Islet precursor cell (in vitro differentiated cells): ENCODE results near the gene ANKRD13C.
A peak's percentile ranks its signal among the peaks of the same experiment; 100 is the strongest.
"Not testable (repeated sequence)": the region's sequence is repeated elsewhere in the genome, so short reads cannot be mapped to it uniquely, and the experiment has no call there.

Source experiments
- DNase-seq: peaks from one replicate; pipeline ENCODE4 v3.0.0-alpha.2; 2018

The ANKRD13C gene

DNA sequence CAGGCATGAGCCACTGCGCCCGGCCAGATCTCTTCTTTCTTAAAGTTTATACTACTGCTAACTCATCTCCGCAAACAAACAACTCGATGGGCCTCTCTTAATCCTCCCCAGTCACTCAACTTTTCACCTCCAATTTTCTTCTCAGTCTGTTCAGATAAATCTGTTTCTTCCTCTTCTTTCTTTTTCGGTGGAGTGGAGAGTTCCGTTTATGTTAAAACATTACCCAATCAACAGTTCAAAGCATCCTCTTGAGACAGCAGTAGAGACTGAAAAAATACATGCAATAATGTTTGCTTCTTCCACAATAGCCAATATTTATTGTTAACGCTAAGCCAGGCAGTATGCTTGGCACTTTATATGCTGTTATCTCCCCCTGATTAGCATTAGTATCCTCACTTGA is 1.4 kb upstream of the ANKRD13C start:
- no peak for DNase-seq

DNA sequence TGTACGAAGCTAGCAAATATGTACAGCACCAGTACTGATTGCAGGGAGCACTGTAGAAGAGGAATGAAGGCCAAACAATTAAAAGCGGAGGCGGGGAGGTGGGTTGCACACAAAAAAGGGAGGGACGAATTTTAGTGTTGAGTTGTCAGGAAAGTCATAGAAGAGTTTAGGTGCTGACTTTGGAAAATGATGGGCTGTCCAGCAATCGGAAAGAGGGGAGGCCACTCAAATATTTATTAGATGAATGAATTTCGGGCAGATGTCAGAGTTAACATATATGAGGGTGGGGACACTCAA is 537 bp upstream of the ANKRD13C start:
- DNase-seq, result no peak

DNA sequence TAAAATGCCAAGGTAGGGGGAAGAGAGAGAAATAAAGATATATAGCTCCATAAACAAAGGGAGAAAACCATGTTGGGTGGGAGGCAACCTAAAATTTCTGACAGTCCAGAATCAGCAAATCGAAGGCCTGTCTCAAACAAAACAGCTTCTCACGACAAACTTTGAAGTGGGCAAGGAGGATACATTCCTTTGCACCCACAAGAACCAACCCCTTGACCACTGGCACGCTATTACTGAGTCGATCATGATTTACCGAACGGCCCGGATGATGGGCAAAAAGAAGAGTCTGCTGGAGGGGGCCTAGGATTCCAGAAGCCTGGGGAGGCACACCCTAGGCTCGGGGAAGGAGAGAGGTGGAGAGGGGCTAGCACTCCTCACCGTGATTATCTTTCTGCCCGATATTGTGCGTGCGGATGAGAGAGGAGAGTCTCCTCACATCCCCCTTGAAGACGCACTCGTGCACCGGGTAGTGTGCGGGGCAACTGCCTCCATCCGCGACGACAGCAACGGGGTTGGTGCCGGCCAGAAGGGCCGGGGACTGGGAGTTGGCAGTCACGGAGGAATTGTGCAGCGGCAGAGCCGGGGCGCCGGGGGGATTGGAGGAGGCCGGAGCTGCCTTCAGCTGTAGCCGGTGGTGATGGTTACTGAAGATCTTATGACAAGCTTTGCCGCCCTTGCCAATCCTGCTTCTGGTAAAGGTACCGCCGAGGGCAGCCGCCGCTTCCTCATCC is 756 bp downstream of the ANKRD13C start:
- DNase-seq, result peak; percentile 84

DNA sequence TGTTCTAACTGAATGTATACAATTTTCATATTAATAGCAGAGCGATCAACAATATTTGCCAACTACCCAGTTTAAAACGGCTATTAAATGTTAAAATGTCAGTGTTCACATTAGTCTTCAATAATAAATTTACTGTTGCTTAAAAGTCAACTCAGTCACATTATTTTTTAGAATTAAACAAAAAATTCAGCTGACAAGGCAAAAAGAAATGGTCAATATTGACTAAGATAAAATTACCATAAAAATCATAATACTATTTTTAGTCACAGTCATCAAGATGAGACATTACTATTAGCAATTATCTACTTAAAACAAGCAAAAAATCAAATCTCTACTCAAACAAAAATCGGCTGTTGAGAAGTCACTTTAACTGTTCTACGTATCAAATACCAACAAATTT is 1.5 kb downstream of the ANKRD13C start:
- no peak for DNase-seq

DNA sequence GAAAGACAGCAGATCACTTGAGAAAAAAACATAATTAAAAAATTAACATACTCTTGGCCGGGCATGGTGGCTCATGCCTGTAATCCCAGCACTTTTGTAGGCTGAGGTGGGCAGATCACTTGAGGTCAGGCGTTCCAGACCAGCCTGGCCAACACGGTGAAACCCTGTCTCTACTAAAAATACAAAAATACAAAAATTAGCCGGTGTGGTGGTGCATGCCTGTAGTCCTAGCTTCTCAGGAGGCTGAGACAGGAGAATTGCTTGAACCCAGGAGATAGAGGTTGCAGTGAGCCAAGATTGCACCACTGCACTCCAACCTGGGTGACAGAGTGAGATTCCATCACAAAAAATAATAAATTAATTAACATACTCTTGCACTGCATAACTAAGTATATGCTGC is 4.7 kb downstream of the ANKRD13C start:
- not testable (repeated sequence) for DNase-seq

DNA sequence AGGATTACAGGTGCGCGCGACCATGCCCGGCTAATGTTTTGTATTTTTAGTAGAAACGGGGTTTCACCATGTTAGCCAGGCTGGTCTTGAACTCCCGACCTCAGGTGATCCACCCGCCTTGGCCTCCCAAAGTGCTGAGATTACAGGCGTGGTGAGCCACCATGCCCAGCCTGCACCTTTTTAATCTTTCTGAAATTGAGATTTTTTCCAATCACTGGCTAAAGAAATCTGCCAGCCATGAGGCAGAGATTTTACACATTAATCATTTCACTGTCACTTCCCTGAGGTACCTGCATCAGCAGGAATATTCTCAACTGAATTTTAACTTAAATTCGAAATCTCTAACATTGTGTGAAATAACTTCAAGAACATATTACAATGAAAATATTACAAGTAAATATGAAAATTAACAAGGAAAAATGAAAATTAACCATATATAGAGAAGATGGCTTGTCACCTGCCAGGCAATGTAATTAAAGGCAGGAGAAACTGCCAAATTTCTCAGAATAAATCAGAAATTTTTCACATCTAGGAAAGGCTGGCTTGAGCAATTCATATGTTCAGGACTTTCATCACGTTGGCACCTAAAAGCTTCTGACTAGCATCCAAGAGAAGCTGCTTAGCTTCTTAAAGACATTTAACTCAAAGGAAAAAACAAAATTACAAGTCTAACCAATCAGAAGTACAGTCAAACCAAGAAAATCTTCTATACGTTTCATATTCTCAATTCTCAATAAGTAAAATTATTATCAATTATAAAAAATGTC is 5.9 kb downstream of the ANKRD13C start:
- DNase-seq, result no peak

DNA sequence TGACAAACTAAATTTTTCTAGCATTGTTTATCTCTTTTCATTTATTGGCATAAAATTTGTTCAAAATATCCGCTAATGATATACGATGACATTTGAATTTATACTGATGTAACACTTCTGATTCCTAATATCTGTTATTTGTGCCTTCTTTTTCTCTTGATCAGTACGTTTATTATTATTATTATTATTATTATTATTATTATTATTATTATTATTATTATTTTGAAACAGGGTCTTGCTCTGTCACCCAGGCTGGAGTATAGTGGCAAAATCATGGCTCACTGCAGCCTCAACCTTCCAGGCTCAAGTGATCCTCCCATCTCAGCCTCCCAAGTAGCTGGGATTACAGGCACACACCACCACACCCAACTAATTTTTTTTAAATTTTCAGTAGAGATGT is 14.9 kb downstream of the ANKRD13C start:
- DNase-seq, result not testable (repeated sequence)

DNA sequence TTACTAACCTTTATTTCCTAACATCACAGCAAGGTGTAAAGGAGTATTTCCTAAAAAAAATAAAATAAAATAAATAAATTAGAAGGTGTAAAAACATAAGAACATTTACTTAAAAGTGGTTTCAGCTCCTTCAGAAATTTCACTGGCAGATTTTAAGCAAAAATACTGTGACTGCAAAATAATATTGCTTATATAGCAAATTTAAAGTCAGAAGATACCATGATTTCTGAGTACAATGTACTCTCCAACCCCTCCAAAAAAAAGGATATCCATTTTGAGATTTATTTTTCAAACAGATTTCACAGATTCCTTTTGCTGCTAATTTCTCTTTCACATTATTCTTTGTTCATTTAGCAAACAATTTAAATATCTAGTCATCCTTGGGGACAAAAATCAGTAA is 18.5 kb downstream of the ANKRD13C start:
- no peak for DNase-seq

DNA sequence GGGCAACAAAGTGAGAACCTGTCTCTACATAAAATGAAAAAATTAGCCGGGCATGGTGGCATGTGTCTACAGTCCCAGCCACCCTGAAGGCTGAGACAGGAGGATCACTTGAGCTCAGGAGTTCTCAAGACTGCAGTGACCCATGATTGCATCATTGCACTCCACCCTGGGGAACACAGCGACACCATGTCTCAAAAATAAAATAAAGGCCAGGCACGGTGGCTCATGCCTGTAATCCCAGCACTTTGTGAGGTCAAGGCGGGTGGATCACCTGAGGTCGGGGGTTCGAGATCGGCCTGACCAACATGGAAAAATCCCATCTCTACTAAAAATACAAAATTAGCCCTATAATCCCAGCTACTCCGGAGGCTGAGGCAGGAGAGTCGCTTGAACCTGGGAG is 20.1 kb downstream of the ANKRD13C start:
- no peak for DNase-seq

DNA sequence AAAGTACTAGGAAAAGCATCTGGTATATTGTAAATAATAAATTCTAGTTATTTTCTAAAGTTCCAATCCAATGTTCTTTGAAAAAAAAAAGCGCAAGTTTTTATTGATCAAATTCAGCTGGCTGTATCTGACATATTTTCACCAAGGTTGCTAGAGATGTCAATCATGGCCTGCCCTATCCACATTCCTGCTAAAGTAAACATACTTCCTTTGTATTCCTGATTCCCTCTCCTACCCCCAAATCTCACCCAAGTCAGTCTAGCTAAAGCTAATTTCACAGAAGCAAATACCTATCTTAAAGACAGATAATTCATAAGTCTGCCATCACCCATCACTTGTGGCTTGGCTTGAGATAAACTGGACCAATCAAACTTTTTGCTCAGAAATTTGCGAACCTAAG is 21.3 kb downstream of the ANKRD13C start:
- DNase-seq, result no peak

DNA sequence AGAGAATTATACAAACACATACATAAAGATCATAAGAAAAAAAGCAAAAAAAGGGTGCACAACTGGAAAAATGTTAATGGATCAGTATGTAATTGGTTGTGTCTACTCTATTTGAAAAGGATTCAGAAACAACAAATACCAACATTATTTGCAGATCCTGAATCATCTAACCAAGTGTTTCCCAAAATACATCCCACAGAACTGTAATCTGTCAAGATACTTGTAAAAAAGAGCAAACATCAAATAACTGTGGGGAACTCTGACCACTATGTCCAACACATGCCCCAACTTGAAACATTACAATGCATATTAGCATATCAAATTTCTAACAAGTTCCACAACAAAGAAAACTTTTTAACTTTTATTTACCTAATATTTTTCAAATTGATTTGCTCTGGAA is 22.6 kb downstream of the ANKRD13C start:
- no peak for DNase-seq

DNA sequence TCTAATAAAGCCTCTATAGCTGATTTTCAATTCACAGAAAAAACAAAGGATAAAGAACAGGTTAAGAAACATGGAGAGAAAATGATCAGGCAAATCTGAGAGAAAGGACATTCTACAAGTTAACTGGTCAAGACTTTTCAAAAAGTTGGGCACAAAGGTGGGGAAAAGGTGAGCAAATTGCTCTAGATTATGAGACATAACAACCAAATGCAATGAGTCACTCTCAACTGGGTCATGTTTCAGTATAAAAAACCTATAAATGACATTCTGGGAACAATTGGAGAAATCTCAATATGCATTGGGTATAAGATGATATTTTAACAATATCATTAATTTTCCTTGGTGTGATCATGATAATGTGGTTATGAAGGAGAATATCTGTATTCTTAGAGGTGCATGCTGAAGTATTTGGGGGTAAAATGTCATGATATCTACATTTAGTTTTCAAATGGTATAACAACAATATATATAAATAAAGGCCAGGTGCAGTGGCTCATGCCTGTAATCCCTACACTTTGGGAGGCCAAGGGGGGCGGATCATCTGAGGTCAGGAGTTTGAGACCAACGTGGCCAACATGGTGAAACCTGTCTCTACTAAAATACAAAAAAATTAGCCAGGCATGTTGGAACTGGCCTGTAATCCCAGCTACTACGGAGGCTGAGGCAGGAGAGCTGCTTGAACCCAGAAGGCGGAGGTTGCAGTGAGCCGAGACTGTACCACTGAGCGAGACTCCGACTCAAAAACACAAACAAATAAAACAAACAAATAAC is 27.0 kb downstream of the ANKRD13C start:
- DNase-seq, result no peak

DNA sequence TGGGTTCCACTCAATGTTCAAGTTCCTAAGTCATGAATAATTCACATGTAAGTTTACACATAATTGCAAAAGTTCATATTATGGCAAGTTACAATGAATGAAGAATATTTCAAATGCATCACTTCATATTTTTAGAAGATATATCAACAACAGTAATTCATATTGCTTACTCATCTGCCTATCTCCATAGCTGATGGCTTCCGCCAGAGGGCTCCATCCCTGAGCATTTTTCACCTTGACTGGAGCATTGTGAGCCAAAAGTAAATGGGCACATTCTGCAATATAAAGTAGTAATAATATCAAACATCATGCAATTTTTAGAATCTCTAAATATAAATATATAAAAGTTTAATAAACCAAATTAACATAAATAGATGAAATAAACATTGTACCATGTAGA is 29.8 kb downstream of the ANKRD13C start:
- DNase-seq, result no peak

DNA sequence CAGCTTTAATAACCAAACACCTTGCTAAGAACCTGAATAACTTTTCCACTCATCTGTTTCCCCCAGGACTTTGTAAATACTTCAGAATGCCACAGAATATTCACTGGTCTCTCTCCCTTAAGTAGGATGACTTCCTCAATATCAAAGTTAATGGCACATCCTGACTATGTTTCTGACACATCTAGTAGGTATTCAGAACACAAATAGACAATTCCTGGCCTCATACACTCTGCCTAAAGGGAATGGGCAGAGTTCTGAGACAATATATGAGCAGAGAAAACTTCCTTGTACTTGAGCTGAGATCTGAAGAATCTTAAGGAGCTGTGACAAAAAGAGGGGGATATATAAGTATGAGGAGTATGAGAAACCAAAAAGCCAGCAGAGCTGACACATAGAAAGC is 34.8 kb downstream of the ANKRD13C start:
- DNase-seq, result no peak

DNA sequence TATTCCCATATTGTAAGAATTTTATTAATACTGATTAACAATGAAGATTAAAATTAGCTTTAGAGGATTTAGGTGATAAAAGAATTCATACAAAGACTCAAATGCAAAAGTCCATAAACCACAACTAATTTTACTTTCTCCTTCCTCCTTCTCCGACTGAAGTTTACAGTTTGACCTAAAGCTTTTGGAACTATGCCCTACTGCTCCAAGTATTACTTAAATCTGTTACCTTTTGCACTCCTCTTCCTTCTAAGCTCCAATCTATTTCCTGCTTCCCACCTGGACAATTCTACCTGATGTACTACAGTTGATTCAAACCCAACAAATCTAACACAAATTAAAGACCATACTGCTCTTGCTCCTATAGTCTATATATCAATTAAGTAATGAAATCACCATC is 36.3 kb downstream of the ANKRD13C start:
- no peak for DNase-seq

DNA sequence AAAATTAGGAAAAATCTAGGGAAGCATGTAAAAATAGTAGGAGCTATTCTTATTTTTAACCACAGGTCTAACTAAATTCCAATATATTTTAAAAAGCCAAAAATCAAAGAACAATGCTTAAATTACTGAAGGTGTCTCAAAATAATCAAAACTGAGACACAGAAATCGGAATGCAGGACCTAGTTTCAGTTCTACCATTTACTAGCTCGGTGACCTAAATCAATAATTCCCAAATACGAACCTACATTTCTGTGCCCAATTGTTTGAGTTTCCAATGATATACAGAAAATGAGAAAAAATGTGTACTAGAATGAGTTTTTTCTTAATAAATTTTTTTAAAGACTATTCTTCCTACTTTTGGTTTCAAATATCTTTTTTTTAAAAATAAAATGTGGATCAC is 37.4 kb downstream of the ANKRD13C start:
- DNase-seq, result no peak

DNA sequence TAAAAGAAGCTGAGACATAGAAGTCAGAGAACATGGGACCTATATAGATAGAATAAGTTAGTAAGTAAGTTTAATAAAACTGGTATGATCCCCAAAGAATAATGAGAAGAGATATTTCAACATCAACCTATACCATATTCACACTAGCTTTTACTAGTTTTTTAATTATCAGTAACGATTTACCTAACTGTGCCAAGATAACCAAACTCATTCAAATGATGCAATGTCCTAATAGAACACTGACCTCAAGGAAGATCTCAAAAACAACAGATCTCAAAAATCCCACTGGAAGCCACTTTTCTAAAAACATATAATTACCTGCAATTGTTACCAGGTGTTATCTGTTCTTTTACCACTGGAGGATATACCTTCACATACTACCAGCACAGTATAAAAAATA is 38.7 kb downstream of the ANKRD13C start:
- DNase-seq, result no peak

DNA sequence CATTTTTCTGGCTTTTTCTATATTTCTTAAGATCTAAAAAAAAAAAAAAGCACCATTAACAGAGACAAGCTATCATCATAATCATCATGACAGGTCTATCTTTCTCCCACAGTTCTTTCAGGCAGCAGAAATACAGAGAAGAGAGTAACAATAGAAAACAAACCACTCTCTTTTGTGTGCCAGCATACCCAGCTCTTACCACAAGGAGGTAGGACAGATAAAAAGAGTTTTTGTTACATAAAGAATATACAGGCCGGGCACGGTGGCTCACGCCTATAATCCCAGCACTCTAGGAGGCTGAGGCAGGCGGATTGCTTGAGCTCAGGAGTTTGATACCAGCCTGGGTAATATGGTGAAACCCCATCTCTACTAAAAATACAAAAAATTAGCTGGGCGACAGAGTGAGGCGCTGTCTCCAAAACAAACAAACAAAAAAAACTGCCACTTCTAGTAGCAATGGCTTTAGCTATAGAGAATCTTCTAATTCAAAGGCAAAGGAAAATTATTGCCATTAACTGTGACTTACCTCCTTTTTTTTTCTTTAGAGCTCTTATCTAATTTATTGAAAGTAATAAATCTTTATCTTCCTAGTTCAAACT is 39.7 kb downstream of the ANKRD13C start:
- DNase-seq, result no peak

DNA sequence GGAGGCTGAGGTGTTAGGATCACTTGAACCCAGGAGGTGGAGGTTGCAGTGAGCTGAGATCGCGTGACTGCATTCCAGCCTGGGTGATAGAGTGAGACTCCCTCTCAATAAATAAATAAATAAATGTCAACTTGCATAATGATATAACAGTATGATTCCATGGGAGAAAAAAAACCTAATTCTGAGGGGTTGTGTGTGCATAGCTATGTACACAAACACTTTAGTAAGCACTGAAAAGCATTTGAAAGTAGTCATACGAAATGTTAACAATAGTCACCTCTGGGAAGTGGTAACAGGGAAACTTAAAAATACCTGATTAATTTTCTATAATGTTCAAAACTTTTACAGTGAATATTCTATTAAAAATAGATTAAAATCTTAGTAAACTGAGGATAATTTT is 43.2 kb downstream of the ANKRD13C start:
- DNase-seq, result no peak

DNA sequence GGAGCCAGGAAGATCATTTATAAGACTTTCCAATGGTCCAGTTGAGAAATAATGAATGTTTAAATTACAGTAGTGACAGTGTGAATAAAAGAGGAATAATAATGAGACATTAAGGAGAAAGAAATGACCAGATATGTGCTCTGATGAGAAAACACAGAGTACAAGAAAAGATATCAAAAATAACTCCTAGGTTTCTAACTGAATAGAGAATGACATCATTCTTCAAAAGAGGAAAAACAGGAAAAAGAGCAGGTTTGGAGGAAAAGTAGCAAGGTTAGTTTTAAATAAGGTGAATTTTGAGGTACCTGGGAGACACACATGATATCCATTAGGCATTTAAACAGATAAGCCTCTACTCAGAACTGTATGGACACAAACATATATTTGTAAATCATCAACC is 55.0 kb downstream of the ANKRD13C start:
- no peak for DNase-seq

DNA sequence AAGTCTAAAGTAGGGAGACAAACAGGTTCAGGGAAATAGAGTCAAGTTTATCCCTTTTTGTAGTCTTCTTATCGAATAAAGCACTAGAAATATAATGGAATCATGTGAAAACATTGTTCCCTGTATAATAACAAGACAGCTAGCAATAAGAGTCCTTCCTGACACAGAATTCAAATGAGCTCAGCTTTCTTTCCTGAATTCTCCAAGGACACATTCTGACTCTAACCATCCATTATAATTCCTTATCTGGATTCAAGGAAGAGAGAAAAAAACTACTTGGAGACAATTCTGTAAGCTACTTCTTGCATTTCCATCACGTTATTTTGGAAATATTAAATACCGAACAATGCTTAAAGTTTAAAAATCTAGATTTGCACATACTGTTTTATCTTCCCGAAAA is 58.8 kb downstream of the ANKRD13C start:
- DNase-seq, result no peak

DNA sequence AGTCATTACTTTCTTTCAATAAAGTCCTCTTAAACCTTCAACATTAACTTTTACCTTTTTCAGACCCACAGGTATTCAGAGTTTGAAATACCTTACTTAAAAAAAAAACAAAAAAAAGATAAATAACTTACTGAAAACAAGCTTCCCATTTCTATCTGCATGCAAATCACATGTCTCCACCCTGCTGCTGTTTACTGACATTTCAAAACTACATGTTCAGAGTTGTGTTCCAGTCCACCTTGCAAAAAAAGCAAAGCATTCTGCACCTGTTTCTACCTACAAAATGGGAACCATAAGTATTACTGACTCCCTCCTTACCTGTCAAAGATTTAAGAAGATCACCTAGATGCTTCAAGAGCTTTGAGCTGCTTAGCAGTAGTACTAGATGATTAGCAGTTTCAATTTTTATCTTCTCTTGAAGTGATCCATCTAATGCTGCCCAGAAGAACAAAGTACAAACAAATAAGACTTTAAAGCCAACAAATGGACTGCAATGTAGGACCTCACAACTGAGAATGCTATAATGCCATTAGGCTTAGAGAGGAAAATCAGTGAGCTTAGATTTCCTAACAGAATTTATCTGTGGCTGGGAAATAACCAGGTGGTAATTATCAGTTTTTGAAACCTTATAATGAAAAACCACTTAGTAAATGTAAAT is 61.2 kb downstream of the ANKRD13C start:
- no peak for DNase-seq

DNA sequence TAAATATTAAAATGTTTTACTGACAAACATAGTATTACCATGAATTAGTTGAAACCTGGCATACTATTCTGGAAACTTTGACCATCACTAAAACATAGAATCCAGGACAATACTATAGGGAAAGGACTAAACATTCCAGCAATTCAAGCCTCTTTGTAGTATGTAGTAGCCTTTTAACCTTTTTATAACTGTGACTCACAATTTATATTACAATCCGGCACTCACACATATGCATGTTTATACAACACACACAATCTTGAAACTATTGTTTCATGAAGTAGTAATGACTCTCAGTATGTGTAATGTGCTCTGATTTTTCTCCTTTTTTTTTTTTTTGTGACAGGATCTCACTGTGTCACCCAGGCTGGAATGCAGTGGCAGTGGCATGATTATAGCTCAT is 64.3 kb downstream of the ANKRD13C start:
- no peak for DNase-seq
